Transverse colon (tissue), 3 donors: ENCODE measurements around the gene ZNF77.

Experiments used
- POLR2A ChIP-seq: fragments of 450-650 bp; IDR thresholded peaks from one replicate; pipeline ENCODE4 v1.6.1; 2016; ENCODE audit warnings: antibody characterized with exemption, mild to moderate bottlenecking, moderate library complexity
- TF ChIP-seq, protein P1 (sequence below), 5 experiments: fragments of 200-600 bp in 3 of 5; fragments of 450-650 bp in 2 of 5; sonication (generic) in 3 of 5; IDR thresholded peaks; 1 replicate in 2 of 5; 2 replicates in 3 of 5; pipeline ENCODE4 v1.5.1; 2016 to 2017; ENCODE audit warnings: antibody characterized with exemption in 5 of 5, inconsistent platforms in 3 of 5, mild to moderate bottlenecking in 2 of 5, moderate library complexity in 1 of 5

DNA sequence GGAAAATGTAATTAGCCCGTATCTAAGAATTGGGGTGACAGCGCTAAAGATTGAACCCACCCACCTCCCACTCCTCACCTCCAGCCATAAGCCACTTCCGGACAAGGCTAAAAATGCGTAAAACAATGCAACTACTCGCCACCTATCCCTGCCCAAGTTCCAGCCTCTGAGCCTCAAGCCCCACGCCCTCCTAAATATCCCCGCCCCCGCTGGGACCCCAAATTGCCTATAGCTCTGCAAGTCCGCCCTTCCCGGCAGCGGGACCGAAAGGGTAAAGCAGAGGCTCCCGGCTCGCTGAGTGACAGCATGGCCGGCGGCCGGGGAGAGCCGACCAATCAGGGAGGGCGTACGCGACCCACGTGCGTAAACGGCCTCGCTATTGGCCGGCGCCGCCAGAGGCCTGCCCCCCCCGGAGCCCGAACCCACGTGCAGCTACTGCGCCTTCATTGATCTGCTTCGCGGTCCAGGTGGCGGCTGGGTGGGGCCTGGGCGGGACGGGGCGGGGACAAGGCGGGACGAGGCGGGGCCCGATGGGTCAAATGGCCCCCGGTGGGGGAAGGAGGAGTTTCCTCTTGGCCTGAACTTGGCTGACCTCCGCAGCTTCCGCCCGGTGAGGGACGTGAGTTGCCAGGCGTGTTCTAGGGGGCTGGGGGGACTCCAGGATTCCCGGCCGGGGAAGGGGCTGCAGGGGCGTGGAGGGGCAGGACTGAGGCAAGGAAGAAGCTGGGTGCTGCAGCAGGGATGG is 32.4 kb upstream of the ZNF77 start, which contains the start of gene TLE6:
- TF ChIP-seq, protein P1, sequence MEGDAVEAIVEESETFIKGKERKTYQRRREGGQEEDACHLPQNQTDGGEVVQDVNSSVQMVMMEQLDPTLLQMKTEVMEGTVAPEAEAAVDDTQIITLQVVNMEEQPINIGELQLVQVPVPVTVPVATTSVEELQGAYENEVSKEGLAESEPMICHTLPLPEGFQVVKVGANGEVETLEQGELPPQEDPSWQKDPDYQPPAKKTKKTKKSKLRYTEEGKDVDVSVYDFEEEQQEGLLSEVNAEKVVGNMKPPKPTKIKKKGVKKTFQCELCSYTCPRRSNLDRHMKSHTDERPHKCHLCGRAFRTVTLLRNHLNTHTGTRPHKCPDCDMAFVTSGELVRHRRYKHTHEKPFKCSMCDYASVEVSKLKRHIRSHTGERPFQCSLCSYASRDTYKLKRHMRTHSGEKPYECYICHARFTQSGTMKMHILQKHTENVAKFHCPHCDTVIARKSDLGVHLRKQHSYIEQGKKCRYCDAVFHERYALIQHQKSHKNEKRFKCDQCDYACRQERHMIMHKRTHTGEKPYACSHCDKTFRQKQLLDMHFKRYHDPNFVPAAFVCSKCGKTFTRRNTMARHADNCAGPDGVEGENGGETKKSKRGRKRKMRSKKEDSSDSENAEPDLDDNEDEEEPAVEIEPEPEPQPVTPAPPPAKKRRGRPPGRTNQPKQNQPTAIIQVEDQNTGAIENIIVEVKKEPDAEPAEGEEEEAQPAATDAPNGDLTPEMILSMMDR (IDR thresholded peaks at IDR 0.05), result no peak
- no peak for TF ChIP-seq POLR2A
